ENCODE results near the gene TRABD2B. TPM values are rescaled to one million over a fixed set of nuclear protein-coding genes. Genes with fewer than 3 reads are reported as not detected.

TRABD2B gene
- total RNA-seq, 1 donor from 2014 or later, result 6.7 TPM

GRCh38 chr1:47805018-47805417 is 192.2 kb downstream of the TRABD2B start:
- peaks cover 47% of the 10 kb centered on the region for H3K4me1 Mint-ChIP-seq (ENCODE audit: unreplicated experiment)

GRCh38 chr1:47803815-47804501 is 193.2 kb downstream of the TRABD2B start:
- Mint-ChIP-seq H3K9me3 (no peaks in the 10 kb centered on the region), H3K4me3 (no peak overlapping the region), H3K27me3 (peaks cover 12% of the 10 kb centered on the region), H3K36me3 (peaks cover 9% of the 10 kb centered on the region), H3K4me1 (ENCODE audit: unreplicated experiment) (peaks cover 36% of the 10 kb centered on the region), H3K27ac (no peak overlapping the region)
- TF ChIP-seq, protein P1, sequence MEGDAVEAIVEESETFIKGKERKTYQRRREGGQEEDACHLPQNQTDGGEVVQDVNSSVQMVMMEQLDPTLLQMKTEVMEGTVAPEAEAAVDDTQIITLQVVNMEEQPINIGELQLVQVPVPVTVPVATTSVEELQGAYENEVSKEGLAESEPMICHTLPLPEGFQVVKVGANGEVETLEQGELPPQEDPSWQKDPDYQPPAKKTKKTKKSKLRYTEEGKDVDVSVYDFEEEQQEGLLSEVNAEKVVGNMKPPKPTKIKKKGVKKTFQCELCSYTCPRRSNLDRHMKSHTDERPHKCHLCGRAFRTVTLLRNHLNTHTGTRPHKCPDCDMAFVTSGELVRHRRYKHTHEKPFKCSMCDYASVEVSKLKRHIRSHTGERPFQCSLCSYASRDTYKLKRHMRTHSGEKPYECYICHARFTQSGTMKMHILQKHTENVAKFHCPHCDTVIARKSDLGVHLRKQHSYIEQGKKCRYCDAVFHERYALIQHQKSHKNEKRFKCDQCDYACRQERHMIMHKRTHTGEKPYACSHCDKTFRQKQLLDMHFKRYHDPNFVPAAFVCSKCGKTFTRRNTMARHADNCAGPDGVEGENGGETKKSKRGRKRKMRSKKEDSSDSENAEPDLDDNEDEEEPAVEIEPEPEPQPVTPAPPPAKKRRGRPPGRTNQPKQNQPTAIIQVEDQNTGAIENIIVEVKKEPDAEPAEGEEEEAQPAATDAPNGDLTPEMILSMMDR (conservative IDR thresholded peaks at IDR 0.05), result no peak
- DNase-seq (ENCODE audit: extremely low spot score, unreplicated experiment), result no peak

More at GRCh38 chr1:47805018-47805417, 192.2 kb downstream of the TRABD2B start:
- H3K36me3 Mint-ChIP-seq, result peaks cover 3% of the 10 kb centered on the region
- TF ChIP-seq, protein P1 (conservative IDR thresholded peaks at IDR 0.05), result no peak
- no peak overlapping the region for H3K4me3 Mint-ChIP-seq
- DNase-seq (ENCODE audit: extremely low spot score, unreplicated experiment), result no peak
- peaks cover 12% of the 10 kb centered on the region for H3K27me3 Mint-ChIP-seq
- H3K9me3 Mint-ChIP-seq, result no peaks in the 10 kb centered on the region
- H3K27ac Mint-ChIP-seq, result no peak overlapping the region

GRCh38 chr1:47797575-47797974 is 199.6 kb downstream of the TRABD2B start:
- H3K27me3 Mint-ChIP-seq, result peaks cover 11% of the 10 kb centered on the region
- peaks cover 11% of the 10 kb centered on the region for H3K4me1 Mint-ChIP-seq (ENCODE audit: unreplicated experiment)
- TF ChIP-seq, protein P1 (conservative IDR thresholded peaks at IDR 0.05), result no peak
- no peak overlapping the region for H3K4me3 Mint-ChIP-seq
- DNase-seq (ENCODE audit: extremely low spot score, unreplicated experiment), result no peak
- H3K36me3 Mint-ChIP-seq, result peaks cover 15% of the 10 kb centered on the region
- peak overlapping the region; percentile 25 for H3K27ac Mint-ChIP-seq
- peaks cover 9% of the 10 kb centered on the region for H3K9me3 Mint-ChIP-seq

DNA sequence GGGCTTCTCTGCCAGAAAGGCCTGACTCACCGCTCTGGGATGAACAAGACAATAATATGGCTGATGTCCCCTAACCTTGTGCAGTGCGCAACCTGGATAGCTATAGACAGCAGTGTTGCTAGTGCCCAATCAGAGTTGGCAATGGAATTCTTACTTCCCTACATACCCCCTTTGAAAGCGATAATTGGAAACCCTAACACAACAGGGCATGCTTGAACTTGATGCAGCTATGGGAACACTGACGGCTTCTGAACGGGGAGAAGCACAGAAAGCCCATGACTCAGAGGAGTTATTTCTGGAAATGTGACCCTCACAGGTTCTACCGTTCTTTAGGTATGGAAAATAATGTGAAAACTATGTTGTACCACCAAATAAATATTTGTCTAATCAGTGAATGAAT is 200.6 kb downstream of the TRABD2B start:
- Mint-ChIP-seq H3K27me3 (peaks cover 11% of the 10 kb centered on the region), H3K4me1 (ENCODE audit: unreplicated experiment) (peaks cover 10% of the 10 kb centered on the region), H3K36me3 (peaks cover 15% of the 10 kb centered on the region), H3K4me3 (no peak overlapping the region), H3K27ac (no peak overlapping the region), H3K9me3 (peaks cover 9% of the 10 kb centered on the region)
- DNase-seq (ENCODE audit: extremely low spot score, unreplicated experiment), result no peak
- TF ChIP-seq, protein P1 (conservative IDR thresholded peaks at IDR 0.05), result no peak

DNA sequence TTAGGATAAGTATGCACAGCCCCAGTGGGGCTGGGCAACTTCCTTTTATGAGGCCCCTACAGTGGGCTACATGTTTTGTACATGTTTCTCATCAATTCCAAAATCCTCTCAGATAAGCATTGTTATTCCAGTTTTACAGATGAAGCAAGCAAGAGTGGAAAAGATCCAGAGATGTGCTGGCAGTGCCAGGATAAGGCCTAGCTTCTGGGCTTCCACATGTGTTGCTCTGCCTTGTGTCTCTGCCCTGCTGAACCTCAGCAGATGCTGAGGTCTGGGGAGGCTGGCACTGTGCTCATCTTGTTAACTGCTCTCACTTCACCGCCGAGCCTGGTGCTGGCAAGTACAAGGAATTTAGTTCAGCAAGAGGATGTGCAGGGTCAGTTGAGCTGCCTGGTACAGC is 202.1 kb downstream of the TRABD2B start:
- Mint-ChIP-seq H3K27ac (no peak overlapping the region), H3K4me3 (no peak overlapping the region), H3K27me3 (peaks cover 6% of the 10 kb centered on the region), H3K36me3 (peaks cover 13% of the 10 kb centered on the region), H3K9me3 (peaks cover 9% of the 10 kb centered on the region), H3K4me1 (ENCODE audit: unreplicated experiment) (peaks cover 10% of the 10 kb centered on the region)
- no peak for DNase-seq (ENCODE audit: extremely low spot score, unreplicated experiment)
- TF ChIP-seq, protein P1 (conservative IDR thresholded peaks at IDR 0.05), result no peak

All from type B pancreatic cell (in vitro differentiated cells).